GM18508 (cell line): ENCODE data around the gene EBF4.

Source experiments
- ATAC-seq: cut with Tn5 transposase; IDR thresholded peaks from one replicate; pipeline ENCODE4 v1.9.1; 2021; ENCODE audit warnings: moderate number of reproducible peaks; ENCODE audit not compliant: insufficient read depth, unreplicated experiment

Gene EBF4

DNA sequence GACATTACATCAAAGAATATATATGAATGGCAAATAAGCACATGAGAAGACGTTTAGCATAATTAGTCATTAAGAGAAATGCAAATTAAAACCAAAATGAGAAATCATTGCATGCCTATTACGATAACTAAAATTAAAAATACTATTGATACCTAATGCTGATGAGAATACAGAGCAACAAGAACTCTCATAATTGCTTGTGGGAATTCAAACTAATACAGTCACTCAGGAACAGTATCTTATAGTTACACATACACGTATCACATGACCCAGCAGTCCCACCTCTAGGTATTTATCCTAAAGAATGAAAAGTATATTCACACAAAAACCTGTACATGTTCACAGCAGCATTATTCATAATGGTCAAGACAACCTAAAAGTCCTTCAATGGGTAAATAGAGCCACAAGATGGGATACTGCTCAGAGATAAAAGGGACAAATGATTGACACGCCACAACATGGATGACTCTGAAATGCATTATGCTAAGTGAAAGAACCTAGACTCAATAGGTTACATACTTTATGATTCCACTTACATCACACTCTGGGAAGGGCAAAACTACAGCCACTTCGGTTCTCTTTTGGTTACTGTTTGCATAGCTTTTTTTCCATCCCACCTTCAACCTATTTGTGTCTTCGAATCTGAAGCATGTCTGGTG is 91.5 kb downstream of the EBF4 start:
- ATAC-seq: no peak

DNA sequence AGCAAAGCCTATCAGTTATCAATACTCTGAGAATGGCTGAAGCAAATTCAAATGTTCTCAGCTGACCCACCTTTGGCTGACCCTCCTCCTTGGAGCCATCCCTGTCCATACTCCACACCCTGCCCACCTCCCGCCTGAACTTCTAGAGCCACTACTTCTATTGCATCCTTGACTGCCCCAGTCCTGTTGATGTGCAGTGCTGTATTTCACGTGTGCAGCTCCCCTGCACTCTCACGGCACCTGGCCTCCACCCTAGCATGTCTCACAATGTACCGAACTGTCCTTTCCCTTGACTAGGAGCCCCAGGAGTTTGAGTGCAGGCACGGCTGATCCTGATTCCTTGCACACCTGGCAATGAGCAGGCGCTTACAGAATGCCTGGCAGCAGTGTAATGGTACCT is 100.9 kb downstream of the EBF4 start:
- no peak for ATAC-seq

DNA sequence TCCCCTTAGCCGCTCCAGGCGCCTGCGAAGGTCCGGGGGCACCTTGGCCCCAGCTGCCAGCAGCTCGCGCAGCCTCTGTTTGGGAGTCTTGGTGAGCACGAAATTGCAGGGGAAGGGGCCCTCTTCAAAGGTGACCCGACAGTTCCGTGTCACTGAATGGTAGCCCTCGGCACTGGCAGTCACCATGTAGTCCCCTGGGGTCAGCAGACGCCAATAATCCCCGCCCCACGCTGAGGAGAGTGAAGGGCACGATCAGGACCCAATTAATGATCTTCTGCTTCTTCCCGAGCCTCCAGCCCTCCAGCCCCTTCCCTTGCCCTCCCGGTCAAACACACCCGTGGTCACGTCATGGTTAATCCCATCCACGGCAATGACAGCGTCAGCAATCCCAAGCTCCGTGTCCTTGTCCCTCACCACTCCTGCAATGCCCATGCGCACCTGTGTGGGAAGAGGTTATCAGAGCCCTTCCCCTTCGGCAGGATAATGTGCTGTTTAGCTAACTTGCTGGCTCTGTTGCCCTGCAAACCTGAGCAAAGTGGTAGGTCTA is 101.7 kb downstream of the EBF4 start:
- ATAC-seq: no peak

DNA sequence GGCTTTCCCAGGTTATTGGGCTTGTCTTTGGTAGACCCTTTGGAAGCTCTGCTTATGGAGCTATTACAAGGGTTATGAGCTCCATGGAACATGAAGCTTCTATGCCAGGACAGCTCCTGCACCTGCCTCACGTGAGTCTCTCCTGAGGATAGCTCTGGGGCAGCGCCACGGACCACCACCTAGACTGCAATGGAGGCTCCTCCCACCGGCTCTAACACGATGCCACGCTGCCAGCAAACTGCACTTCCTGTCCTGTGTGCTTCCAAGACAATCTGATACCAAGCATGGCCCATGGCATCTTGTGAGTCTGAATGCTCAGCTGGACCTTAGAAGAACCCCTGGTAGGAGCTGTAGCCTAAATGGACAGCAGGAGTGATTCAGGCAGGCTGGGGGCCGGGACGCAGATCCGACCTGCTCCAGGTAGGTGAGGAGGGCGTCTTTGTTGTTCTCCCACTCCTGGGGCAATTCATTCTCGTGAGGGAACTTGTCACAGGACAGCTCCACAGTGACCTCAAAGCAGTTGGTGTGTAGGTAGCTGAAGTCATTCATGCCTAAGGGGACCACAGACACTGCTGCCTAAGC is 102.4 kb downstream of the EBF4 start:
- ATAC-seq: no peak

DNA sequence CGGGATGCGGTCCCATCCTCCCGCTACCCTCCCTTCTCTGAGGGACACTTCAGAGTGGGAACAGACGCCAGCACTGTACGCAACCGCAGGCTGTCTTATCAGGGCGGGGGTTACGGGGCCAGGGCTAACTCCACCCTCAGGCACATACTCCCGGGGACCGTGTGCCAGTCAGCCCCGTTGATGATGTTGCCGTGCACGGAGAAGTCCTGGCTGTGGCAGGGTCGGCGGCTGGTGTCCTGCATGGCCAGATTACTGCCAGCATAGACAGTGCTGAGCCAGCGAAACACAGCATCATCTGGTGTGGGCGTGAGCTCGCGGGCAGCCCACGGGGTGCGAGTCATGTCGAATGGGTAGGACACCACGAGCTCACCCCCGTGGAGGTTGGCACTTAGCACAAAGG is 102.9 kb downstream of the EBF4 start:
- ATAC-seq: no peak

DNA sequence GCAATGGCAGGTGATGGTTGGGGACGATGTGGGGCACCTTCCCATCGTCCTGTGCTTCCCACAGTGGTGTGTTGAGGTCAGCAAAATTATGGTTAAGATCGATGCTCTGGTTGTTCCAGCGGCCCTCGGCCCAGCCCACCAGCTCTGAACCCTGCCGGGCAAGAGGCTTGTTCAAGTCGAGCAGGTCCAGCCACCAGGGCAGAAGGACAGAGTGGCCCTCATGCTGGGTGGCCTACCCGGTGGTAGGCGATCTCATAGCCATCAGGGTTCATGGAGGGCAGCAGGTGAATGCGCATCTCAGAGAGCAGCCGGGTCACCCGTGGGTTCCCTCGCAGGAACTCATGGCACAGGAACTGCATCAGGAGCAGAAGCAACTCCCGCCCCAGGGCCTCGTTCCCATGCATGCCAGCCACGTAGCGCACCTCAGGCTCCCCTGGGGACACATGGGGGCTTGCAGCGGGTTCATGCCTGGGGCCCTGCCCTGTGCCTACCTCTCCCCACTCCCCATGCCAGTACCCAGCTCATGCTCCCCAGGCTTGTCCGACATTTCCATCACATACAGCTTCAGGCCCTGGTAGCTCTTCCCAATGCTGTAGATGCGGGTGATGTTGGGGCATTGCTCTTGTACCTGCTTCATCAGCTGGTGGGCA is 103.6 kb downstream of the EBF4 start:
- ATAC-seq: no peak

DNA sequence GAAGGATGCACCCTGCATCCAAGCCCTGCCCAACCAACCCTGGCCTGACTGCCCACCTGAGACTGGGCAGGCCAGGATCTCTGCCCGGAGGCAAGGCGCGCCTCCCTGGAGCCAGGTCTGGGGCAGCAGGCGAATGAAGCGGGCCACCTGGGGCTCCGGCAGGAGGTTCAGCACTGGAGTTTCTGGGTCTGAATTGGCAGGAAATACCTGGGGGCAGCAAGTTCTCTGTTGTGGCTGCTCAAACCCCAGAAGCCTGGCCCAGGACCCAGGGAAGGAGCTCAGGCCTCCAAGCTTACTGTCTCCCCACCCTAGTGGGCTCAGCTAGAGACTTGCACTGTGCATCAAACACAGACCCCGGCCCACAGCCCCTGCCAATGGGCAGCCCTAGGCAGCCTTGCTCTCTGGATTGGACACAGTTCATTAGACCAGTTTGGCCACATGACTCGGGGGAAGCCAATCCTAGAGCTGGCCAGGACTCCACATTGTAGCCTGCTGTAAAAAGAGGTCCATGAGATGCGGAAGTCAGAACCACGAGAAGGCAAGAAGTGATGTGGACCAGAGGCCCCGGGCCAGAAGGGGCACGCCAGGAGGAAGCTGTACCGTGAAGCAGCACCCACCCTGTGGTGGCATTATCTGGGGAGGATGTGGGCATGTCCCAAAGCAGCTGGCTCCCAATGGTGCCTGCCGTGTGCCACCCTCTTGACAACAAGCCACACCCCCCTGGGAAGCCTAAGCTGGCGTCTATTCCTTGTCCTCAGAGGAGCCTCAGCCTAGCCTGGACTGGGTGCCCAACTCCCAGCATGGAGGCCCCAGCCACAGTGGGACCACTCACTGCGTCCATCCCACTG is 104.8 kb downstream of the EBF4 start:
- no peak for ATAC-seq

DNA sequence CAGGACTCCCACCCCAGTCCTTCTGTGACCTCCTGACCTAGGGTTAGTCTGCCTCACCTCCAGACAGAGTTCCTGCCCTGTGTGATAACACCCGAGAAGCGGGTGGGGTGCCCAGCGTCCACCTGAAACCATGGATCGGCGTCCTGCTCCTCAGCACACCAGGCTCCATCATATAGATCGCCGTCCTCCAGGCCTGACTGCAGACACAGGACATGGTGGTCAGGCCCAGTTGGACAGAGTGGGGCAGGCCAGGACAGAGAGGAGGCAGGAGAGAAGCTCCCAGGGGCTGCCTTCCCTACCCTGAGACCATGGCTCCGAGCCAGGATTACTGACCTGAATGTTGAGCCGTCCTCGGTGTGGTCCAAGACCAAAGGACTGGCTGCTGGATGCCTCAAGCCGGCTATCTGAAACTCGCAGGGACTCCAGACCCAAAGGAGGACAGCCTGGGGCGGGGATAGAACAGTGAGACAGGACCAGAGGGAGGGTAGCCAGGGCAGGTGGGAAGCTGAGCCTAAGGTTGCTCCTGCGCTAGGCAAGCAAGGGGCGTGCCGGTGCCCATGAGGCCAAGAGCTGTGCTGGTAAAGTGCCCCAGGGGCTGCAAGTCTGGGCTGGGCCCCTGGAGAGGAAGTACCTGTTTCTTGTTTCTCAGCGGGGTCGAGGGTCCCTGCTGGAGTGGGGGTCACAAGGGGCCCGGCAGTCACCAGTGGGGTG is 105.7 kb downstream of the EBF4 start:
- ATAC-seq: no peak

DNA sequence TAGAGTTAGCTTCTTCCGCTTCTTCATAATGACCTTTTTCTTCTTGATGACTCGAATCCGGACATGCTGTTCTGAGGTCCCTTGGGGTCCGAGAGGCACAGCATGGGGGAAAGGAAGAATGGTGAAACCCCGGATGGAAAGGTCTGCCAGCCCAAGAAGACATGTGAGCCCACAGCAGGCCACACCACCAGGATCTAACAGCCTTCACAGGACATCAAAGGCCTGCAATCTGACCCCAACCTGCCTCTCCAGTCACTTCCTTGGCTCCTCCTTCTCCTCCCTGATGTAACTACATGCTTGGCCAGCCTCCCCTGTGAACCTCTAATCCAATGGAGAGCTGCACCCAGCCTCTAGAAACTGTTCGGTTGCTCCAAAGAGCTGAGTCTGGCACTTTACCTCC is 106.2 kb downstream of the EBF4 start:
- ATAC-seq: no peak

DNA sequence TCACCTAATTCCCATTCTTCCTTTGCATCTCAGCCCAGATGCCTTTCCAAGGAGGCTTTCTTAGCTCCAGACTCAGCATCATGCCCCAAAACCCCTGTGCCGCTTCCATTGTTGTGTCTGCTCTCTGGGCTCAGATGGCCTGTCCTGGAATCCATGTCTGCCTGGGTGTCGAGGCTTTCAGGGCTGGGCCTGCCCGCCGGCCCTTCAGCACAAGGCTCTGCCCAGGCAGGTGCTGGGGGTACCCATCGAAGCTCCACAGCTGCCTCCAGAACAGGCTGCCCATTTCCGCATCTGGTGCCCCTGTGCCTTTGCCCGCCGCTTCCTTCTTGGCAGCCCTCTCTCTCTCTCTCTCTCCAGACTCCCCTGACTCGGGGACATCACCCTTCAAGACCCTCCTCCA is 106.7 kb downstream of the EBF4 start:
- no peak for ATAC-seq

DNA sequence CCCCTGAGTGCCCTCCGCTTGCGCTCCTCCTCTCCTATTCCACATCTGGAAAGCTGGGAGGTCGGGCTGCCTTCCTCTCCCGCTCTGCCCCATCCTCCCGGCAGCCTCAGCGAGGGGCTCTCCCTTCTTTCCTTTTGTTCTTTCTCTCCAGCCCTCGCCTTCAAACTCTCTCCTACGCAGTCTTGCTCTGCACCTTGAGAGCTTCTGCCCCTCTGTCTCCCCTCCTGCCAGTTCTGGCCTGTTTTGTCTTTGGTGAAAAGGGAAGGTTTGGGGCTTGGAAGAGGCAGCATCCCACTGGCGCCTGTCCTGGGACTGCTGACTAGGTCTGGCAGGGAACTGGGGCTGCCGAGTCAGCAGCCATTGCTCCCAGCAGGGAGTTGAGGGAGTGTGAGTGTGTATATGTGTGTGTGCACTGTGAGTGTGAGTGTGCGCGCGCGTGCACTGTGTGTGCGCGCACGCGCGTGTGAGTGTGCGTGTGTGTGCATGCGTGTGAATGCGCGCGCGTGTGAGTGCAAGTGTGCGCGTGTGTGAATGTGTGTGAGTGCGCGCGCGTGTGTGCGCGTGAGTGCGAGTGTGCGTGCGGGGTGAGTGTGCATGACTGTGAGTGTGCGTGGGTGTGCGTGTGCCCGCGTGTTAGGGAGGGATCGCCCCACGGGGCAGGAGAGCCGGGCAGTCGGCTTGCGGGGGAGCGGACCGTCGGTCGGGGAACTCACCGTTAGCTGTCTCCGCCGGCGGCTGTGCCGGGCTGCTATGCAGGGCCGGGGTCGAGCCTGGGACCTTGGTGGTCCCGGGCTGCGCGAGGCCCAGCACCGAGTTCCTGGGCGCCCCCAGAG is 107.3 kb downstream of the EBF4 start:
- no peak for ATAC-seq

DNA sequence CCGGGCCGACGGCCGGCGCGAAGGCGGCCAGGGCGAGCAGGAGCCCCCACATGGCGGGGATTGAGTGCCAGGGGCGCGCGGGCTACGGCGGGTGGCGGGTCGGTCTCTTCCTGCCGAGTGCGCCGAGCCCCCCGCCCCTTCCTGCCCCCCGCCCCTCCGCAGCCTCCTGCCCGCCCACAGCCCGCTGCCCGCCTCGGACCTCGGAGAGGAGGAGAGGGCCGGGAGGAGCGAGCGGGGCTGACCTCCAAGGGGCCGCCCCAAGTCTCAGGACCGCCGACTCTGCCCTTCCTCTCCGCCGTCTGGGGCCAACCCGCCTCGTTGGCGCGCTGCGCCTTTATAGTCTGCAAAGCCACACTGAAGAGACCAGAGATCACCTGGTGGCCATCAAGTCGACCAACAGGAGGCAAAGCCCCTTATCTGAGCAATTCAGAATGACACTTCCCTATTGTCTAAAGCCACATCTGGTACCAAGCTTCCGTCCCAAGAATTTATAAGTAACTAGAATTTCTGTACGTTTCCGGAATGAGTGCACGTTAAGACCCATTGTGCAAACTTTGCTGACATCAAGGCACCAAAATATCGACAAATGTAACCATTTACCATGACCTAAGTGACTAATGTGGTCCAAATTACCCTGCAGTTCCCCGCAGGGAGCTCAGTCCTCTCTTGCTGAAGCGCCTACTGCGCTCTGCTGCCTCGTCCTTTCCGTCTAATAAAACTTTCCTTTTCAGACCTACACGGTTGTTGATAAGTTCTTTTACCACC is 108.1 kb downstream of the EBF4 start, which contains the start of gene CPXM1:
Gene CPXM1, minus strand, starts transcription at position 107 of the 765 bp plus-strand sequence. Its CDS starts 55 bp downstream, at position 52.
- no peak for ATAC-seq

DNA sequence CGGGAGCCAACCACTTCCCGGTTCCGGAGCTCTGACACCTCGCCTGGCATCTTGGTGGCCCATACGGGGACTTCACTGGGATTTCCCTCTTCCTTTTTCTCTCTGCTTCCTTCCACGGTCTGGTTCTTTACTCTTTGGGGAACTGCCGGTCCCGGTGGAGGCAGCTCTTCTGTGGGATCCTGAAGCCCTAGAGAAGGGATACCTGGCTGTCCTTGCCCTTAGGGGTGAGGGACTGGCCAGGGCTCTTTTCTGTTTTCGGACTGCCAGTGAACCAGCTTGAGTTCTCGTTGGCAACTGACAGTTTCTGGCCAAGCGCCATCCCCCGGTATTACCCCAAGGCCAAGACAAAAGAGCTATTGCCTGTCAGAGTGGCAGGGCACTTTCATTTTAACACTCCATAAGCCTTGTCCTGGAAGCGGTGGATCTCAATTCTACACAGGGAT is 108.7 kb downstream of the EBF4 start:
- no peak for ATAC-seq

DNA sequence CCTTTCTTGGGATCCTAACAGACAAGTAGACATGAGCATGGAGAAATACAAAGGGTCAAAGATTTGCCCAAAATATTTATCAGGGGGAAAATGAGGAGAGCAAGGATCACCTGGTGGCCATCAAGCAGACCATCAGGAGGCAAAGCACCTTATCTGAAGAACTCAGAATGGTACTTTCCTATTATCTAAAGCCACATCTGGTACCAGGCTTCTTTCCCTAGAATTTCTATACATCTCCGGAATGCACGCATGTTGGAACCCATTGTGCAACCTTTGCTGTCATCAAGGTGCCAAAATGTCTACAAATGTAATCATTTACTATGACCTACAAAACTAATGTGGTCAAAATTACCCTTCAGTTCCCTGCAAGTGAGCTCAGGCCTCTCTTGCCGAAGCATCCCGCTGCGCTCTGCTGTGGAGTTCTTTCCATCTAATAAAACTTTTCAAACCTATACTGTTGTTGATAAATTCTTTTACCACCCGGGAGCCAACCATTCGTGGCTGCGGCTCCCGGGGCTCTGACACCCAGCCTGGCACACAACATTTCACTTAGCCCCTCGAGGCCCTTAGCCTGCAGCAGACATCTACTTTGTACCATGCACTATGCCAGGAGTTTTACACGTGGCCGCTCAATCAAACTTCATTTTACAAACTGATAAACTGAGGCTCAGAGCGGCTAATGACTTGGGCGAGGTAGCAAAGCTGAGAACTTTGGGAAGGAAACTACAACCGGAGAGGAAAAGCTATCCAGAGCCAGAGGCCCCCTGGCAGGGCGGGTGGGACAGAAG is 111.7 kb downstream of the EBF4 start:
- ATAC-seq: no peak

DNA sequence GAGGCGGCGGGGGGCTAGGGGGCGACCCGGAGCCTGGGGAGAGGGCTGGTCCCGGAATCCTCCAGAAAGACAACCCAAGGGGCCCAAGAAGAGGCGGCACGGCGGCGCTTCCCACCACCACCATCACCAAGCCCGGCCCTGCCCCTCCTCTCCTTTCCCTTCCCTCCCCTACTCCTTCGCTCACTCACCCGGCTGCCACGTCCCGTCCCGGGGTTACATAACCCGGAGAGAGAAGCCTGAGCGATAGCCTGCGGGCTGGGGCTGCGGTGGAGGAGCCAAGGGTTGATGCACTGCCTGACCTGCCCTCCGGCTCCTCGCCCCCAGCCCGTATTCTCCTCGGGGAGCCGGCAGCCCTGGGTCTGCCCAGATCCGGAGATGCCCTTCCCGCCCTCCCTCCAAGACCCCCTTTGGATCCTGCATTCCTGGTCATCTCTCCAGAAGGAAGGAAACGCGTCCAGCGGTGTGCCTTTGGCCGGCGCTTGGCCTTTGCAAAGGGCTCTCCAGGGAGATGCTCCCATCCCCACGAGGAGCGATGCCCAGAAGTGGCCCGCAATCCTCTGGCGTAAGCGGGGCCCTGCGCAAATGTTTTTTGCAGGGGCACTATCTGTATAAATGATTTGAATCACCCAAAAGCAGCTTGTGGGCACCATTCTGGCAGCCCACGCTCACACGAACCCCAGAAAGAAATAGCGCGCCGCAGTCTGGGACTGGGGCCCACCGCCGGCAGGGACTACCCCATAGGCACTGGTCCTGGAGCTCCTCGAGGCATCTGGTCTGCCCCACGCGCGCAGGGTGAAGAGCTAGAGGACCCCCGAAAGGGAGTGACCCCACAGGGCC is 112.5 kb downstream of the EBF4 start:
- ATAC-seq: no peak

DNA sequence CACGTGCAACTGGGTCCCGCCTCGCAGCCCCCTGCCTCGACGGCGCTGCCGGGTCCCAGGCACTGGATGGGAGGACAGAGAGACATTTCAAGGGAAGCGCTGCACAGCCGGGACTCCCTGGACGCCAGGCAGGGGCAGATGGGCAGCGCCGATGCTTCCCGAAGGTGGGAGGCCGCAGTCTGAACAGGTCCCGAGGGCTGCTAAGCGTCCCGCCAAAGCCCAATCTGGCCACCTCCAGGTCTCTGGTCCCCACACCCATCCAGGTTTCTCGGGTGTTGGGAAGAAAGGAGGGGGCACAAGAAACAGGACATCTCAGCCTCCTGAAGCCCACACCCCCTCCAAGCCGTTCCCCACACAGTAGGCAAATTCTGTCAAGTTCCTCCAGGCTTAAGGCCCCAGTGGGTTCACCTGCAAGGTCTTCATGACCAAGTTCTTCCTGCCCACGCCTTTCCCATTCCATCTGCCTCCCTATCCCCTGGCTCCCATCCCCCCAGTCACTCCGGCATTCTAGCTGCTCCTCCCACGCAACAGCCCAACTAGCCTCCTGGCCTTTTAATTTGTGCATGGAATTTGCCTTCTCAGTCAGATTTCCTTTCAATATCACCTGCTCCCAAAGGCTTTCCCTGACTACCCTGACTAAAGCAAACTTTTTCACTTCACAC is 113.2 kb downstream of the EBF4 start:
- no peak for ATAC-seq
